HG02571 (cell line): Measurements from ENCODE around the gene MTF1.
A peak's percentile ranks its signal among the peaks of the same experiment; 100 is the strongest.
"Not testable (repeated sequence)": the region's sequence is repeated elsewhere in the genome, so short reads cannot be mapped to it uniquely, and the experiment has no call there.

Source experiments
- ATAC-seq: cut with Tn5 transposase; IDR thresholded peaks from one replicate; pipeline ENCODE4 v1.9.1; 2021; ENCODE audit warnings: mild to moderate bottlenecking, moderate library complexity; ENCODE audit not compliant: unreplicated experiment

MTF1 gene

GRCh38 chr1:37859507-37860345 lies at the start of gene MTF1:
Gene MTF1 (minus strand): TSS chr1:37859592. CDS start chr1:37857658, 1,934 bp downstream.
- peak; percentile 89 for ATAC-seq

- not testable (repeated sequence) for ATAC-seq
Measured at GRCh38 chr1:37908531-37908930, 49.1 kb upstream of the MTF1 start.

GRCh38 chr1:37907416-37908125 lies 48.2 kb upstream of the MTF1 start:
- not testable (repeated sequence) for ATAC-seq

GRCh38 chr1:37906591-37906990 lies 47.2 kb upstream of the MTF1 start:
- not testable (repeated sequence) for ATAC-seq

- ATAC-seq = no peak
Measured at GRCh38 chr1:37905727-37906126, 46.3 kb upstream of the MTF1 start.

- ATAC-seq = not testable (repeated sequence)
Measured at GRCh38 chr1:37903921-37904320, 44.5 kb upstream of the MTF1 start.

GRCh38 chr1:37902983-37903382 lies 43.6 kb upstream of the MTF1 start:
- no peak for ATAC-seq

GRCh38 chr1:37901893-37902225 lies 42.5 kb upstream of the MTF1 start:
- ATAC-seq = no peak

GRCh38 chr1:37901191-37901892 lies 42.0 kb upstream of the MTF1 start:
- peak; percentile 63 for ATAC-seq

GRCh38 chr1:37897563-37897962 lies 38.2 kb upstream of the MTF1 start:
- ATAC-seq = not testable (repeated sequence)

- no peak for ATAC-seq
Measured at GRCh38 chr1:37893673-37894072, 34.3 kb upstream of the MTF1 start.

- no peak for ATAC-seq
Measured at GRCh38 chr1:37892151-37893047, 33.0 kb upstream of the MTF1 start.

- ATAC-seq = no peak
Measured at GRCh38 chr1:37890378-37891014, 31.1 kb upstream of the MTF1 start.

GRCh38 chr1:37888022-37888700 lies 28.8 kb upstream of the MTF1 start:
- ATAC-seq = no peak

- no peak for ATAC-seq
Measured at GRCh38 chr1:37884145-37884544, 24.8 kb upstream of the MTF1 start.

GRCh38 chr1:37883671-37884070 lies 24.3 kb upstream of the MTF1 start:
- ATAC-seq = no peak

- ATAC-seq = no peak
Measured at GRCh38 chr1:37879865-37880264, 20.5 kb upstream of the MTF1 start.

- ATAC-seq = no peak
Measured at GRCh38 chr1:37878071-37878470, 18.7 kb upstream of the MTF1 start.

- no peak for ATAC-seq
Measured at GRCh38 chr1:37875833-37876232, 16.4 kb upstream of the MTF1 start.

GRCh38 chr1:37872692-37873091 lies 13.3 kb upstream of the MTF1 start:
- ATAC-seq = no peak
